ENCODE measurements around the gene ARHGEF10L. TPM values are rescaled to one million over a fixed set of nuclear protein-coding genes. Genes with fewer than 3 reads are reported as not detected.

Gene ARHGEF10L
- total RNA-seq, 1 donor from 2014 or later: 53.0 TPM

- DNase-seq (ENCODE audit: low spot score): no peak
These were observed 7.6 kb downstream of the ARHGEF10L start for GRCh38 chr1:17546946-17547670.

GRCh38 chr1:17549384-17549783, 9.9 kb downstream of the ARHGEF10L start:
- DNase-seq (ENCODE audit: low spot score): no peak

- no peak for DNase-seq (ENCODE audit: low spot score)
These were observed 11.5 kb downstream of the ARHGEF10L start for GRCh38 chr1:17550729-17551584.

GRCh38 chr1:17551755-17552234, 12.3 kb downstream of the ARHGEF10L start:
- DNase-seq (ENCODE audit: low spot score): no peak

- no peak for DNase-seq (ENCODE audit: low spot score)
These were observed 14.6 kb downstream of the ARHGEF10L start for GRCh38 chr1:17553975-17554700.

- no peak for DNase-seq (ENCODE audit: low spot score)
These were observed 15.5 kb downstream of the ARHGEF10L start for GRCh38 chr1:17554954-17555353.

GRCh38 chr1:17557986-17558385, 18.5 kb downstream of the ARHGEF10L start:
- DNase-seq (ENCODE audit: low spot score): no peak

GRCh38 chr1:17558541-17558940, 19.0 kb downstream of the ARHGEF10L start:
- no peak for DNase-seq (ENCODE audit: low spot score)

GRCh38 chr1:17558954-17559614, 19.6 kb downstream of the ARHGEF10L start:
- DNase-seq (ENCODE audit: low spot score): no peak

- peak; percentile 76 for DNase-seq (ENCODE audit: low spot score)
These were observed 20.3 kb downstream of the ARHGEF10L start for GRCh38 chr1:17559615-17560419.

GRCh38 chr1:17561247-17561548, 21.7 kb downstream of the ARHGEF10L start:
- DNase-seq (ENCODE audit: low spot score): no peak

- DNase-seq (ENCODE audit: low spot score): no peak
These were observed 22.1 kb downstream of the ARHGEF10L start for GRCh38 chr1:17561561-17561985.

- DNase-seq (ENCODE audit: low spot score): no peak
These were observed 22.9 kb downstream of the ARHGEF10L start for GRCh38 chr1:17562375-17562774.

GRCh38 chr1:17563494-17564281, 24.2 kb downstream of the ARHGEF10L start:
- DNase-seq (ENCODE audit: low spot score): no peak

- peak; percentile 84 for DNase-seq (ENCODE audit: low spot score)
These were observed 25.2 kb downstream of the ARHGEF10L start for GRCh38 chr1:17564458-17565393.

- no peak for DNase-seq (ENCODE audit: low spot score)
These were observed 26.2 kb downstream of the ARHGEF10L start for GRCh38 chr1:17565461-17566252.

GRCh38 chr1:17566417-17566816, 26.9 kb downstream of the ARHGEF10L start:
- DNase-seq (ENCODE audit: low spot score): no peak

- DNase-seq (ENCODE audit: low spot score): no peak
These were observed 27.4 kb downstream of the ARHGEF10L start for GRCh38 chr1:17566892-17567291.

All from mucosa of gallbladder (tissue), 1 donor.